T-helper 2 cell (primary cell): Measurements from ENCODE around the gene HSPB1.
A peak's percentile ranks its signal among the peaks of the same experiment; 100 is the strongest.
"Not testable (repeated sequence)": the region's sequence is repeated elsewhere in the genome, so short reads cannot be mapped to it uniquely, and the experiment has no call there.

Experiments used
- DNase-seq, 5 experiments: peaks; one replicate each; pipeline versions ENCODE4 v3.0.0 to v3.0.0-alpha.2; 2012 to 2022
- total RNA-seq, 2 donors: gene quantifications; one replicate each; lab custom pipeline; 2026; lab: John Stamatoyannopoulos, UW

The HSPB1 gene
- total RNA-seq: 7.8 to 10.8 reads per million in 2 donors

- peak; percentile 32 to 75 (median 49) for DNase-seq
These were observed at the start of gene HSPB1 for GRCh38 chr7:76302347-76303201. Gene HSPB1 (plus strand): TSS chr7:76302673. CDS start chr7:76302713, 40 bp downstream.

DNA sequence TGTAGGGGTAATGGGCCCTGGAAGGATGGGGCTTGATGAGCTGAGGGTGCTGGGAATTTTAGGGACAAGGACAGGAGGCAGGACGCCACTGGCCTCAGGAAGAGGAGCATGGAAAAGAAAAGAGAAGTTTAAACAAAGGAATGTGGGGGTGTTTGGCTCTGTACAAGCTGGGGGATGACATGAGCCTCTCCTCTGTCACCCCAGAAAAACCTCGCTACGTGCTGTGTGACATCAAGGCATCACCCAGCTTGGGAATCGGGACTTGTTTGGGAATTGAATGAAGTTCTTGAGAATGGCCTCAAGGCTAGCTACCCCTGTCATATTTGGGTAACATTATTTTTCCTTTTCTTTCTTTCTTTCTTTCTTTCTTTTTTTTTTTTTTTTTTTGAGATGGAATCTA, 47.7 kb upstream of the HSPB1 start:
- no peak for DNase-seq

DNA sequence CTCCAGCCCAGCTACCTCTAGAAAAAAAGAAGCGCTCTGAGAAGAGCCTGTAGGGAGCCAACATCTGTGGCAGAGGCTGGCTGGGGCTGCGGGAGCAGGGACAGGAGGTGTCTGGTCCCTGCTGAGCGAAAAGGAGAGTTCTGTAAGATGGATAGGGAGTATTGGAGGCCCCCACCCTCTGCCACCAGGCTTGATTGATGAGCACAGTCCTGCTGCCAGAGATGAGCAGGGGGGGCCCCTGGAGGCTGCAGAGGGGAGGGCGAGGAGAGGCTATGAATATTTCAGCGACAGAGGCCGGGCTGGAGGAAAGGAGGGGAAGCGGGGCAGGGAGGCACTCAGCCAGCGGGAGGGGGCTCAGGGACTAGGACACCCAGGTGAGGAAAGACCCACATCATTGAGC, 44.5 kb upstream of the HSPB1 start:
- DNase-seq: no peak

GRCh38 chr7:76259124-76260093, 43.1 kb upstream of the HSPB1 start:
- no peak for DNase-seq

DNA sequence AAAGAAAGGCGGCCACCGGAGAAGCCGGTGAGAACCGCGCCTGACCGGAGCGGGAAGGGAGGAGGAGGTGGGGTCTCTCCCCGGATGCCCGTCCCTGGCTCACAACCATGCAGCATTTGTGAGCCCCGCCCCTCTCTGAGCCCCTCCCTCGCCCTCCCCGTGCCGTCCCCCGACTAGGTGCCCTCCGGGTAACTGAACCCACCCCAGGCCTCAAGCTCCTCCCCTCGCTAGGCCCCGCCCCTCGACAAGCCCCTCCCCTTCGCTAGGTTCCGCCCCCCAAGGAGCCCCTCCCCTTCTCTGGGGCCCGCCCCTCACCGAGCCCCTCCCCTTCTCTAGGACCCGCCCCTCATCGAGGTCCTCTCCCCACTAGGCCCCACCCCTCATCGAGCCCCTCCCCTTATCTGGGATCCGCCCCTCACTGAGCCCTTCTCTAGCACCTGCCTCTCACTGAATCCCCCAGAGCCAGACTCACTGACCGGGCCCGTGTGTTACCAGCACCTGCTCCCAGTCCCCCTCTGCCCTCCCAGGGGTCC, 42.2 kb upstream of the HSPB1 start:
- peak in 4 of 5 experiments; percentile 17 to 55 (median 32) for DNase-seq

DNA sequence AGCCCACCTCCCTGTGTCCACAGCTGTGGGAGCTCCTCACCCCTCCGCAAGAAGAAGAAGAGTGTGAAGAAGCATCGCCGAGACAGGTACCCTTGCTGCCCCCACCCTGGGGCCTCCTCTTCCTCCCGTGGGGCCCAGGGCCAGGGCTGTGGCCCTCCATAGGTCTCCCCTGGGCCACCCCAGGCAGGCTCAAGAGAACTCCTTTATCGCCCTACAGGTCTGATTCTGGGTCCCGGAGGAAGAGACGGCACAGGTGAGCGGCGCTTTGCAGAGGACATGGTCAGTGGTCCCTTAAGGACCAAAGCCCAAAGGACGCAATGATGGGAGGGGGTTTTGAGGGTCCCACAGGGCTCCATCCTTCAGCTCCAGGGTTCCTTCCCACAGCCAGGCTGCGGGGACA, 41.1 kb upstream of the HSPB1 start:
- no peak for DNase-seq

- no peak for DNase-seq
These were observed 40.5 kb upstream of the HSPB1 start for GRCh38 chr7:76261931-76262330.

DNA sequence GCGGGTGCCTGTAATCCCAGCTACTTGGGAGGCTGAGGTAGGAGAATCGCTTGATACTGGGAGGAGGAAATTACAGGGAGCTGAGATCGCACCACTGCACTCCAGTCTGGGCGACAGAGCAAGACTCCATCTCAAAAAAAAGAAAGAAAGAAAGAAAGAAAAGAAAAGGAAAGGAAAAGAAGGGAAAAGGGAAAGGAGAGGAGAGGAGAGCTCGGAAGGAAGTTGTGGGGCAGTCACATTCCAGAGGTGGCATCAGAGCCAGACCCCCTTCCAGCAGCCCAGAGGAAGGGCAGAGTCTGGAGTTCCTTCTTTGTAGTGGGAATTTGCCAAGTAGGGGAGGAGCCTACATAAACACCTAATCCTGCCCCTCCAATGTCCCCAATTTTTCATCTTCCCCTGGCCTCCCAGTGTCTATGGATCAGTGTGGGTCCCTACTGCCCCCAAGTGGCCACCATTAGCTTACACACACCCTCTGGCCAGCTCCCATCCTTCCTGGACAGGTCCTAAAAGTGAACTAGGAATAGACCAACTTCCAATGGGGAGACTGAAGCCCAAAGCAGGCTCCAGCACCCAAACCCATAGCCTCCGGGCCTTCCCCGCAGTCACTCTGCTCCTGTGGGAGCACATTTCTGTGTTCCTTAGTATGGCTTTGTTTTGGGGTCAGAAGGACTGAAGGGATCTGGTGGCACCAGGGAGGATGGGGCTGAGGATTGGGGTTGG, 39.6 kb upstream of the HSPB1 start:
- no peak for DNase-seq

DNA sequence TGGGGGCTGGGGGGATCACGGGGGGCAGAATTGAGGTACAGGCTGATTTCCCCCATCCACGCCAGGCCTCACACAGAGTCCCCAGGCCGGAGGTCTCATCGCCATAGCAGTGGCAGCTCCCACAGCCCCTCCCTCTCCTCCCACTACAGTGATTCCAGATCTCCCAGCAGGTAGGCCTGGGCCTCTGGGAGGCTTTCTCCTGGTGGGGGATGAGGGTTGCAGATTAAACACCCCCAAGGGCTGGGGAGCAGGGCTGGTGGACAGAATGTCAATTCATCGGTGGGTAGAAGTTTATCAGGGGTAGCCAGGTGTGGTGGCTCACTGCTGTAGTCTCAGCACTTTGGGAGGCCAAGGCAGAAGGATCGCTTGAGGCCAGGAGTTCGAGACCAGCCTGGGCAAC, 37.2 kb upstream of the HSPB1 start:
- no peak for DNase-seq

DNA sequence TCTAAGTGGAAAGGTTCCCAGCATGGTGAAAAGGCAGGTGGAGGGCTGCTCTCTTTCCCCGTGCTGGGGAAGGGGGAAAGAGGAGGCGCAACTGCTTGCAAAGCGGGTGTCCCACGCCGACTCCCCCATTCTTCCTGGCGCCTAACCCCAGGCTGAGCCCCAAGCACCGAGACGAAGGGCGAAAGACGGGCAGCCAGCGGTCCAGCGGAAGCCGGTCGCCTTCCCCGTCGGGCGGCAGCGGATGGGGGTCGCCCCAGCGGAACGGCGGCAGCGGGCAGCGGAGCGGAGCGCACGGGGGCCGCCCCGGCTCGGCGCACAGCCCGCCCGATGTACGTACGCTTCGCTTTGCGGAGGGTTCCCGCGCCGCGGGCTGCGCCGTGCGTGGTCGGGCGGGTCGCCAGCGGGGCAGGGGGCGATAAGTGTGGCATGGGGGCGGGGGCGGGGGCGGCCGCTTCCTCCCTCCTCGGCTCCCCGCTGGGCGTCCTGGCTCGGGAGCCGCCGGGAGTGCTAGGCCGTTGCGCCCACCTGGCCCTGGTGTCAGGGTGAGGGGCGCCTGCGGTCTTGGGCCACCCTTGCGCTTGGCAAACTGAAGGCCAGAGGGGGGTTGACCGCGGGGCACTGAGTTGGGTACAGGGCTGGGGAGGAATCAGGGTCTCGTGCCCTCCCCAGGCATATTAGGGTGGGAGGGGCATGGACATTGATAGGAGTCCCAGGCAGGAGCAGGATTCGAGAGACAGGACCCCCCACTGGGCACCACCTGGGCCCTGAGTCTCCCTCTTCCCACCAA, 35.2 kb upstream of the HSPB1 start:
- DNase-seq: no peak

DNA sequence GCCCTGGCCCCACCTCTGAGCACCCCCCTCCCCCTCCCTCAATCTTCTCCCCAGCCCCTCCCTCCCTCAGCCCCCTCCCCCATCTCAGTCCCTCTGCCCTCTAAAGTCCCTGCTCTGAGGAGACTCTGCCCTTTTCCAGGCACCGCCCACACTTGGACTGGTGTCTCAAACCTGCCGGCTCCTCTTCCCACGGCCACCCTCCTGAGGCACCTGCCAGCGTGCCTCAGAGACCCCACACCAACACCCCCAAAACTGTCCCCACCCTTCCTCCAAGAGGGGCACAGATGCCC, 34.6 kb upstream of the HSPB1 start:
- no peak for DNase-seq

DNA sequence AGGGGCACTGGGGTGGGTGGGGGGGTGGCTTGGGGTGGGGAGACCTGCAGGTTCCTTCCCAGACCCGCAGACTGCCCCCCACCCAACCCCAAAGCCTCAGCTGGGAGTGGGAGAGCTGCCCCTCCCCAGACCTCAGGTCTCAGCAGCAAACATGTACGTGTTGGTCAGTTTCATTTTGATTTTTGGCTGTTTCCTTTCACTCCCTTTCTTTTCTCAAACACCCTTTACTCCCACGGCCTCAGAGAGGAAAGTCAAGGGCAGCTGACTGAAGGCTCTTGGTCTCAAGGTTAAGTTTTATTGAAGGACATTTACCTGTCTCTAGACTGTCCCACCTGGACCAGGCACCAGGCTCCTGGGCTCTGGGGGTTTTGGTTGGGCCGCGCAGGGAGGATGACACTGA, 34.1 kb upstream of the HSPB1 start:
- DNase-seq: no peak

DNA sequence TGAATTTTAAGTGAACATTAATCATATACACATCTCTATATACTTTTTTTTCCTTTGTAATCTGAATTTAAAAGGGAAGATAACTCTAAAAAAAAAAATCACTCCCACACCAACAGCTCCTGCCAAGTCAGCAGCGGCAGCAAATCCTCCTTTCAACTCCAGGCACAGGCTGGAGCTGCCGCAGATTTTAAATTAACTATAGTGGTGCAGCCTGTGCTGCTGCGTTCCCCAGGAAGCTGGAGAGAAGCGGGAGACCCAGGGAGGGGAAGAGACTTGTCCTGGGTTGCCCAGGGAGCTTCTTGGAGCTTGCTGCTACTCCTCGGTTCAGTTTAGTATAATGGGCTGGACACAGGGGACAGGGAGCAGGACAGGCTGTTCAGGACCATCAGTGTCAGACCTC, 32.6 kb upstream of the HSPB1 start:
- no peak for DNase-seq

DNA sequence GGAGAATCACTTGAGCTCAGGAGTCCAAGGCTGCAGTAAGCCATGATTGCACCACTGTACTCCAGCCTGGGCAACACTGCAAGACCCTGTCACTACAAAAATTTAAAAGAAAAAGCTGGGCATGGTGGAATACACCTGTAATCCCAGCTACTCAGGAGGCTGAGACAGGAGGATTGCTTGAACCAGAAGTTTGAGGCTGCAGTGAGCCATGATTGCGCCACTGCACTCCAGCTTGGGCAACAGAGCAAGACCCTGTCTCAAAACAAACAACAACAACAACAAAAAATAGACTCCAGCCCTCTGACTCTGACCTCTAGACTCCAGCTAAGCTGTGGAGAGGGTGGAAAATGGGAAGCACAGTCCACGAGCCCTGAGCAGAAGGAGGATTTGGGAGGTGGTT, 31.1 kb upstream of the HSPB1 start:
- DNase-seq: not testable (repeated sequence)

GRCh38 chr7:76272142-76272541, 30.3 kb upstream of the HSPB1 start:
- no peak for DNase-seq

DNA sequence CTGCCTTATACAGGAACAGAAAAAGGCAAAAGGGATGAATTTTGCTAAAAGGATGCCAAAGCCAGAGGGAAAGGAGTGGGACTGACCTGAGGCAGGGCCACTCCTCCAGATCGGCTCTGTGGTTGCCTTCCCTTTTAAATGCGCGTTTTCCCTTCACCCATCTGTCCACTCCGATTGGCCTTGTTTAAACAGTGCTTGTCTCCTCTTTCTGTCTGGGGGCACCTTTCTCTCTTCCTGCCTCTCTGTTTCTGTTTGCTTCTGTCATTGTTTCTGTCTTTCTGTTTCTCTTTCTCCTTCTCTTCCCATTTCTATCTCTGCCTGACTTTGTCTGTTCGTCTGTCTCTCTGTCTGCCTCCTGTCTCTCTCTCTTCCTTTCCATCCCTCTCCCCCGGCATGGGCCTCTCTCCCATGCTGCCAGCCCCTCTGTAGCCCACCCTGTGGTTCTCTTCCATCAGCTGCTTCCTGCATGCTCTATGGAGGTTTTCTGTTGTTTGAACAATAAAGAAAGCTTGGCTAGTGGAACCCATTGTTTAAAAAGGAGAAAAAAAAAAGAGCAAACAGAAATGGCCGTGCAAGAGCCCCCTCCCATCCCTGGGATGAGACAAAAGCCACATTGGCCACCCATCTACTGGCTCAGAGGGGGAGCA, 29.5 kb upstream of the HSPB1 start:
- no peak for DNase-seq

DNA sequence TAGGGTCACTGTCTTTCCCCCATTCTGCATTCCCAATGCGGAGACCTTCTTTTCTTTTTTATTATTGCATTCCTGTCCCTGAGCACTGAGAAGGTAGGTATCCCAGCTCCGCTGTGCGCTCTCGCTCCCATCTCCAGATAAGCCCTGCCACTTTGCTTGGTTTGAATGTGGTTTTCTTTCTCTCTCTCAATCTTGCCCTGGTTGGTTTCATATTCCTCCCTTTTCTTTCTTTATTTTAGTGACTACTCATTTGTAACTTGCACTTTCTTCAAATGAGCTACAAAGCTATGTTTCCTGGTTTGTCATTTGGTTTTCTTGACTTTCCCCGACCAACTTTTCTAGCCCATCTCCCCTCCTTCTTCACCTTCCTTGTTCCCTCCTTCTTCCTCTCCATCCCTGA, 29.0 kb upstream of the HSPB1 start:
- no peak for DNase-seq

- no peak for DNase-seq
These were observed 23.9 kb upstream of the HSPB1 start for GRCh38 chr7:76278540-76278939.

DNA sequence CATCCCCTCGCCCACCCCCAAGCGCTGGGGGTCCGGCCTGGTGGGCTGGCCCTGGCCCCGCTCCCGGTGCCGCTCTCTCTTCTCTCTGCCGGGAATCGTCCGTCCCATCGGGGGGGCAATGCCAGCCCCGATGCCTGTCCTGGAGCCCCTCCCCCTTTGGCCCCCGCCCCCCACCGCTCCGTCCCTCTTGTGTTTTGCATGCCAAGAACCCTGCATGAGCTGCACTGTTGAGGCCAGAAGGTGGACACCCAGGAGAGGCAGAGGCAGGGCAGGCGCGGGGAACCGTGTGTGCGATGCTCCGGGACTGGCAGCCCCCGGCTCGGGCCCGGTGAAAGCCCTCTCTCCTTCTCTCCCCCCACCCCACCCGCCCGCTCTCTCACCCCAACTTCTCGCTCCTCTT, 22.1 kb upstream of the HSPB1 start:
- DNase-seq: no peak

GRCh38 chr7:76281006-76281705, 21.3 kb upstream of the HSPB1 start:
- DNase-seq: no peak
